Measurements from ENCODE around the gene TENT4A. TPM values are rescaled to one million over a fixed set of nuclear protein-coding genes. Genes with fewer than 3 reads are reported as not detected.

Gene TENT4A
- total and polyA plus RNA-seq, 2 of the 4 experiments (the other 2 are of a cell fraction): 5.9 to 17.2 TPM

- POLR2A ChIA-PET (ENCODE audit: unreplicated experiment): no interaction called here
- Histone ChIP-seq H3K4me3 (ENCODE audit: insufficient read depth, low read depth, low read length) (no peak overlapping the region), H3K18ac (ENCODE audit: low read depth, low read length) (no peak overlapping the region), H3K23ac (ENCODE audit: low read depth, low read length) (no peak overlapping the region), H3K56ac (ENCODE audit: extremely low read depth, insufficient read depth, low read length) (no peak overlapping the region), H4K91ac (ENCODE audit: insufficient read depth, low read depth, low read length) (no peak overlapping the region), H3K36me3 (ENCODE audit: control insufficient read depth, insufficient read depth, low read length) (no peaks in the 10 kb centered on the region), H2BK20ac (ENCODE audit: low read depth, low read length) (no peak overlapping the region), H3K4me2 (ENCODE audit: low read depth, low read length) (no peak overlapping the region), H4K5ac (ENCODE audit: low read depth, low read length) (no peak overlapping the region), H3K9me3 (ENCODE audit: control insufficient read depth, insufficient read depth, low read length) (no peaks in the 10 kb centered on the region), H3K4ac (ENCODE audit: low read depth, low read length) (no peak overlapping the region), H3K4me1 (ENCODE audit: control insufficient read depth, insufficient read depth, low read length) (no peaks in the 10 kb centered on the region), H3K9ac (ENCODE audit: low read depth, low read length) (no peak overlapping the region), H3K27ac (ENCODE audit: insufficient read depth, low read length) (no peak overlapping the region), H3K27me3 (ENCODE audit: control insufficient read depth, insufficient read depth, low read length) (peaks cover 2% of the 10 kb centered on the region; the same call in 1 of the 2 replicates), H4K20me1 (ENCODE audit: insufficient read depth, low read length) (no peaks in the 10 kb centered on the region), H2BK5ac (ENCODE audit: low read depth, low read length, poor library complexity, severe bottlenecking) (peak overlapping the region; percentile 76), H3K14ac (replicated peaks; ENCODE audit: low read depth, low read length) (no peak overlapping the region), H2AFZ (replicated peaks; ENCODE audit: low read length, poor library complexity) (no peak overlapping the region), H2AK9ac (replicated peaks; ENCODE audit: low read depth, low read length, poor library complexity) (no peak overlapping the region), H2BK15ac (ENCODE audit: low read depth, low read length) (no peak overlapping the region), H3K79me1 (ENCODE audit: low read depth in 1 of 2, low read length in 2 of 2) (no peaks in the 10 kb centered on the region), H4K8ac (ENCODE audit: low read depth in 2 of 2, low read length in 2 of 2) (no peak overlapping the region), H2AK5ac (ENCODE audit: low read depth, low read length) (no peak overlapping the region), H3K9me1 (ENCODE audit: insufficient read depth, low read length) (no peaks in the 10 kb centered on the region), H2BK120ac (ENCODE audit: low read depth, low read length) (no peak overlapping the region)
- BruUV-seq (replicated peaks): no TSS peak
- 79% methylated on average over 4 of the region's 6 CpGs; no CpG with 5 or more reads in 1 of the 2 experiments for WGBS, 2 experiments (ENCODE audit: extremely low coverage in 2 of 2, insufficient read length in 1 of 2)
- no peak for ATAC-seq (ENCODE audit: low read depth)
- in situ Hi-C loops (cut with MboI; ENCODE audit: low sequenced_read_pairs): no loop called here
- dilution Hi-C loops (cut with HindIII; ENCODE audit: low sequenced_read_pairs, unreplicated experiment): no loop called here
- TF ChIP-seq CTCF (conservative IDR thresholded peaks at IDR 0.05; ENCODE audit: low read depth, low read length) (no peak), SMC3 (IDR thresholded peaks at IDR 0.05; ENCODE audit: low read depth, low read length) (no peak), CEBPB (IDR thresholded peaks at IDR 0.05; ENCODE audit: low read depth, low read length) (no peak)
- DNase-seq: no peak
- CTCF ChIA-PET: interaction anchor here (0.6 kb wide), 1 partner anchor 970 kb away, joined by 3 read pairs; no protein-coding TSS in a partner anchor
- intact Hi-C loops (cut with micrococcal nuclease): no loop called here
Observed at GRCh38 chr5:6785161-6785860, 72.1 kb downstream of the TENT4A start.
